GM19035 (cell line): Measurements from ENCODE around the gene NCAPH2.

Source experiments
- ATAC-seq: cut with Tn5 transposase; IDR thresholded peaks from one replicate; pipeline ENCODE4 v1.9.1; 2021; ENCODE audit not compliant: unreplicated experiment

NCAPH2 gene

GRCh38 chr22:50546326-50547262 is 38.6 kb downstream of the NCAPH2 start:
- no peak for ATAC-seq

- no peak for ATAC-seq
Measured at GRCh38 chr22:50547263-50547985, 39.4 kb downstream of the NCAPH2 start.

- ATAC-seq = no peak
Measured at GRCh38 chr22:50548040-50548920, 40.3 kb downstream of the NCAPH2 start.

GRCh38 chr22:50548921-50549790 is 41.1 kb downstream of the NCAPH2 start:
- no peak for ATAC-seq

- no peak for ATAC-seq
Measured at GRCh38 chr22:50550395-50550794, 42.4 kb downstream of the NCAPH2 start.

- no peak for ATAC-seq
Measured at GRCh38 chr22:50551160-50551752, 43.2 kb downstream of the NCAPH2 start.

- ATAC-seq = no peak
Measured at GRCh38 chr22:50553310-50553709, 45.3 kb downstream of the NCAPH2 start.

GRCh38 chr22:50556703-50557102 is 48.7 kb downstream of the NCAPH2 start:
- ATAC-seq = no peak

- ATAC-seq = no peak
Measured at GRCh38 chr22:50560034-50560433, 52.0 kb downstream of the NCAPH2 start.

- no peak for ATAC-seq
Measured at GRCh38 chr22:50561401-50562358, 53.7 kb downstream of the NCAPH2 start.

- peak; percentile 95 for ATAC-seq
Measured at GRCh38 chr22:50562523-50563412, 54.7 kb downstream of the NCAPH2 start, which contains the start of gene SYCE3. Gene SYCE3 (minus strand): TSS chr22:50562919. CDS start chr22:50556405, 6,514 bp downstream.

GRCh38 chr22:50563413-50564160 is 55.6 kb downstream of the NCAPH2 start:
- ATAC-seq = no peak

GRCh38 chr22:50564289-50564688 is 56.3 kb downstream of the NCAPH2 start:
- ATAC-seq = no peak

- ATAC-seq = no peak
Measured at GRCh38 chr22:50567721-50568252, 59.8 kb downstream of the NCAPH2 start.

GRCh38 chr22:50568626-50569025 is 60.6 kb downstream of the NCAPH2 start:
- ATAC-seq = no peak

GRCh38 chr22:50569041-50569459 is 61.0 kb downstream of the NCAPH2 start:
- ATAC-seq = no peak
